Measurements from ENCODE around the gene RGS19.
A peak's percentile ranks its signal among the peaks of the same experiment; 100 is the strongest.

Gene RGS19

DNA sequence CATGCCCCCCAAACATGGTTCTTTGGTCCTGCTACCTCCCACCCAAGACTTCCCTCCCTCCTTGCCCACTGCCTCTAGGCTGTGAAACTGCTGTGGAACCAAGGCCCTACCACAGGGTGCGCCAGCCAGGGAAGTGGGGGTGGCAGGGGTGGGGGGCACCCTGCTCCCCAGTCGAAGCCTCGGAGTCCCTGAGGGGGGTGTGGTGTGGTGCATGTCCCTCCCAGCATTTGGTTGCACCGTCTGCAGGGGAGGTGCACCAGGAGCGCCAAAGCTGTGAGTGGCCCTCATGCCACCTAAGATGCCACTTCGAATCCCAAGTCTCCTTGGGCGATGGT, 1.8 kb downstream of the RGS19 start:
- no peak for FAIRE-seq

DNA sequence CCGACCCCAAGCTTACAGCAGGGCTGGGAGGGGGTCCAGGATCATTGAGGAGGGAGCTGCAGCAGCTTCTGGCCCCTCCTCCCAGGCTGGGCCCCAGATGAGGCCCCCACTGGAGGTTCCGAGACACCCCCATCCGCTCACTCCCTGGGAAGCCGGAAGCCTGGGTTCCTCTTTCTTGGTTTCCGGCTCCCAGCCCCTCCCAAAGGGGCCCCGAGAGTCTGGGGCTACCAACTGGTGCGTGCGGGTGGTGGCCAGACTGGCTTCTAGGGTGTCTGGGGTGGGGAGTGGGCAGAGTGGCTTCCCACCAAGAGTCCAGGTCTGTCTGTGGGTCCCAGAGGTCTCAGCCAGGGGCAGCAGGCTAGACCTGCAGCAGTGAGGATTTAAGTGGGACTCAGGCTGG, 2.2 kb downstream of the RGS19 start:
- no peak for DNase-seq (ENCODE audit: low spot score)
- FAIRE-seq: no peak

More for the DNA sequence above, 1.8 kb downstream of the RGS19 start:
- DNase-seq (ENCODE audit: low spot score): no peak

GRCh38 chr20:64076061-64076997, 3.0 kb downstream of the RGS19 start:
- FAIRE-seq (no peak), DNase-seq (ENCODE audit: low spot score) (no peak)

DNA sequence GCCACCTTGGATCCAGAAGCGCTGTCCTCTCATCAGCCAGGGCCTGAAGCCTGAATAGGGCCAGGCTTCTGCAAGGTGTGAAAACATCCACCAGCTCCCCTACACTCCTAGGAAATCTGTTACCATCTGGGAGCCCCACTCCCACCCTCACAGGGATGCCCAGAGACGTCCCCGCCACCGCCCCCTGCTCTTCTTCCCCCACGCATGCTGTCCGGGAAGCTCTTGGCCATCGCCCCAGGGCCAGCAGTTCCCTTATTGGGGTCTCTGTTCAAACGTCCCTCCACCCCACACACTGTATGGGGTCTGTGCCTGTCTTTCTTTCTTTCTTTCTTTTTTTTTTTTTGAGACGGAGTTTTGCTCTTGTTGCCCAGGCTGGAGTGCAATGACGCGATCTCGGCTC, 3.8 kb downstream of the RGS19 start:
- FAIRE-seq (no peak), DNase-seq (ENCODE audit: low spot score) (no peak)

GRCh38 chr20:64074963-64075362, 4.4 kb downstream of the RGS19 start:
- FAIRE-seq (no peak), DNase-seq (ENCODE audit: low spot score) (no peak)

- no peak for DNase-seq (ENCODE audit: low spot score)
- FAIRE-seq: no peak
These were observed 5.0 kb downstream of the RGS19 start for GRCh38 chr20:64074184-64074789.

GRCh38 chr20:64073476-64074183, 5.7 kb downstream of the RGS19 start:
- FAIRE-seq (no peak), DNase-seq (ENCODE audit: low spot score) (no peak)

DNA sequence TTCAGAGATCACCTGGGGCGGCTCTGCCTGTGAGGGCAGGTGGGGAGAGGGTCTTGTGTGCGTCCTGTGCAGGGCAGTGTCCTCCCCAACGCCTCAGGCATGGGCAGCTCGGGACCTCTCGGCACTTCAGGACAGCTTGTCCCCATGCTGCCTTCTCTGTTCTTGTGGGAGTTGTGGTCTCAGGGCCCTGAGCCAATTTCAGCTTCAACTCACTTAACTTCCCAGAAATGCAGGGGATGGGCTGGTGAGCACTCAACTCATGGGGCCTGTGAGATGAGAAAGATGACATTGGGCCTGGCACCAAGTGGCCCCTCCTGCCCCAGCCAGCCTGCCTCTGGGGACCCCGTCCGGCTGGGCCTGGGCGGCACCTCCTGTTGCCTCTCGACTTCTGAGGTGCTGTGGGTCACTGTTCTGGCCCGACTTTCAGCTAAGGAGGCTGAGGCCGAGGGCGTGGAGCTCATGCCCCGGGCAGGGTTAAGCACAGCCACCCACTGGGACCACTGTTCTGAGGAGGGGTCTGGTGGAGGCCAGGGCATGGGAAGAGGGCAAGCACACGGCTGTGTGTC, 6.7 kb downstream of the RGS19 start:
- DNase-seq (ENCODE audit: low spot score): no peak
- no peak for FAIRE-seq

DNA sequence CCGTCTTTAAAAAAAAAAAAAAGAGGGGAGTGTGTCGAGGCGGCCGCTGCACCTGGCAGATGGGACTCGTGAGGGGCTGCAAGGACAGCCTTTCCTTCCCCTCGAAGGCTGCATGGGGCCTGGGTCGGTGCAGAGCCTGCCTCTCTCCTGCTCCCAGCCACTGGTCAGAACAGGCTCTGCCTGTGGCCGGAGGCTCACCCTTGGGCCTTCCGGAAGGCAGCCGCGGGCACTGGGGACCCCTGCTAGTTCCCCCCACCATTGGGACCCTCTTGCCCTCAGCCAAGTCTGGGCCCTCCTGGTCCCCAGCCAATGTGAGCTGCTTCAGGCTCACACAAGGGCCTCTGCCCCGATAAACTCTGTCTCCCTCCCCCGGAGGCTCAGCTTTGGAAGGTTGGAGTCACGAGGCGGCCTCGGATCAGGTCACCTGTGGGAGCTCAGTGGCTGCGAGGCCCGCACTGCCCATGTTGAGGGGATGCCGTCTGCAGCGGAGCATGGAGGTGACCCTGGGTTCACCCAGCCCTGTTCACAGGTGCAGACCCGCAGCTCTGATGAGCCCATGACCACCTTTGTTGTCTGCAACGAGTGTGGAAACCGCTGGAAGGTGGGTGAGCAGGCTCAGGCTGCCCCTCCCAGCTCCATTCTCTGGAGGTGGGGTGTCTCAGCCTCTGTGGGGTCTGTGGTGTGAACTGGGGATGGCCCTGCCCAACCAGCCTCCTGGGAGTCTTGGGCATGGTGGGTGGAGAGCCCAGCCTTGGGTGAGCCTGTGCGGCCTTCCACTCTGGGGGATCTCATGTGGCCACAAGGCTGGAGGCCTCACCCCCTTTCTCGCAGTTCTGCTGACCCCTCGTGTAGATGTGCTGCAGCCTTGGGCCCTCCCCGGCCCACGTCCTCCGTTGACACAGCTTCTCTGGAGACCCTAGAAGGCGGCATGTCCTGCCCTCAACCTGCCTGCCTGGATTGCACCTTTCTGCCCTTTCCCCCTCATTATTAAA, 7.7 kb downstream of the RGS19 start:
- DNase-seq (ENCODE audit: low spot score): no peak
- no peak for FAIRE-seq

DNA sequence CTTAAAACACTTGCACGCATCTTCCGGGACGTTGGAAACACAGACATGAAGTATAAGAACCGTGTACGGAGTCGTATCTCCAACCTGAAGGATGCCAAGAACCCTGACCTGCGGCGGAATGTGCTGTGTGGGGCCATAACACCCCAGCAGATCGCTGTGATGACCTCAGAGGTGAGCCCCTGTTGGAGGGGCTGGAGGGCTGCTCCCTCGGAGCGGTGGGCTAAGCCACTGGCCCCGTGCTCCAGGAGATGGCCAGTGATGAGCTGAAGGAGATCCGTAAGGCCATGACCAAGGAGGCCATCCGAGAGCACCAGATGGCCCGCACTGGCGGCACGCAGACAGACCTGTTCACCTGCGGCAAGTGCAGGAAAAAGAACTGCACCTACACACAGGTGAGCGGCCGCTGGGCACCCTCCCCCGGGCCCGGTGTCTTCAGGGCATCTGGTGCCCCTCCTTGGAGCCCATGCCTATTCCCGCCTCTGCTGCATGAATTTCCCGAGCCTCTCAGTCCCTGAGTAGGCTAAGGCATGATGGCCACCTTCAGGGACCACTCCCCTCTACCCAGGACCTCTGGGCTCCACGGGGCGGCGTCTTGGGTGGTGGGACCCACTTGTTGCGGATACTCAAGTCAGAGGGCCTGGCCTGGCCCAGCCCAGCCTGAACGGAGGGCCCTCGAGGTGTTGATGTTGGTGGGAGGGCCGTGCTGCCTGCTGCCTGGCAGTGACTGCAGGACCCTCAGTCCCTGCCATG, 8.9 kb downstream of the RGS19 start:
- FAIRE-seq: no peak
- no peak for DNase-seq (ENCODE audit: low spot score)

GRCh38 chr20:64069614-64070243, 9.6 kb downstream of the RGS19 start:
- peak; percentile 46 for FAIRE-seq
- DNase-seq (ENCODE audit: low spot score): peak; percentile 65

DNA sequence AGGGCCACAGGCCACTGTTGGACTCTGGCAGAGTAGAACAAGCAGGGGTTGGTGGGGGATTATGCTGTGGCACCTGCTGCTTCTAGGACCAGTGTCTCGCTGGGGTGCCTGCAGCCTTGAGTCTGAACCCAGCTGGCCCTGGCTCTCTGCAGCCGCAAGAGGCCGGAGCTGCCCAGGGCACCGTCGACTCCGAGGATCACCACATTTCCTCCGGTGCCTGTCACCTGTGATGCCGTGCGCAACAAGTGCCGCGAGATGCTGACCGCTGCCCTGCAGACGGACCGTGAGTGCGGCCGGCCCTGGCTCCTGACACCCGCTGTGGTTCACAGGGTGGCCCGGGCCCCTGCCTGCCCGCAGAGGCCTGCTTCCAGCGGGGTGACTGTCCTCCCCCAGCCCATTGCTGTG, 10.1 kb downstream of the RGS19 start:
- FAIRE-seq: no peak

DNA sequence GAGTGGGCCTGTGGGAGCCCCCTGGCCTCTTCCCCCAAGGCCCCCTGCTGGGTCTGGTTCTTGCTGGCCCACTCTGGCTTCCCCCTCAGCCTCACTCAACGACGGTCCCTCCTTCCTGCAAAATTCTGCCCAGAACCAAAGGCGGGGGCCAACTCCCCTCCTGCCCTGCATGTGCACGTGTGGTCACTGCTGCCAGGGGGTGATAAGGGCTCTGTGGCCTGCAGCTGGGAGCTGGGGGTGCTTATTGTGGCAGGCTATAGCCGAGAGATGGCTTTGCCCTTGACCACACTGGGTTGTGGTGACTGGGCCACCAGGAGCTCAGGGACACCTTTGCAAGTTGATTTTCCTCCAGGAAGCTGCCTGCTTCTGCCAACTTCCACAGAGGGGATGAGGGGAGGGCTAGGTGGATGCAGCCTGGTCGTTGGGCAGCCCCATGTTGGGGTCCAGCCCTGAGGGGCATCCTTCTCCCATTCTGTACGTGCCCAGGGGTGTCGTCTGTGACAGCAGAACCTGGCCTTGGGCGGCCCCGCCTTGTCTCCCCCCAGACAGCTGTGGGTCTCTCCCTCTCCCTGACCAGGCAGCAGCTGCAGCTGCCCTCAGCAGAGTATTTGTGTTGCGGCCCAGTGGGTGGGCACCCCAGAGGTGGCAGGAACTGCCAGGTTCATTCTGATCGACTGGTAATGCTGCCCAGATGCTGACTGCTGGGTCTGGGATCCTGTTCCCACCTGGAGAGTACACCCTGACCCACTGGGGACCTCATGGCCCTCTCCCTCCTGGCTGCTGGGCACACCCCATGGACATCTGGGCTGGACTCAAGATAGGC, 10.7 kb downstream of the RGS19 start:
- FAIRE-seq (no peak), DNase-seq (ENCODE audit: low spot score) (no peak)

More for the DNA sequence above, 10.1 kb downstream of the RGS19 start:
- no peak for DNase-seq (ENCODE audit: low spot score)

- FAIRE-seq (no peak), DNase-seq (ENCODE audit: low spot score) (no peak)
These were observed 11.5 kb downstream of the RGS19 start for GRCh38 chr20:64067733-64068307.

GRCh38 chr20:64067005-64067632, 12.2 kb downstream of the RGS19 start:
- no peak for FAIRE-seq
- no peak for DNase-seq (ENCODE audit: low spot score)

DNA sequence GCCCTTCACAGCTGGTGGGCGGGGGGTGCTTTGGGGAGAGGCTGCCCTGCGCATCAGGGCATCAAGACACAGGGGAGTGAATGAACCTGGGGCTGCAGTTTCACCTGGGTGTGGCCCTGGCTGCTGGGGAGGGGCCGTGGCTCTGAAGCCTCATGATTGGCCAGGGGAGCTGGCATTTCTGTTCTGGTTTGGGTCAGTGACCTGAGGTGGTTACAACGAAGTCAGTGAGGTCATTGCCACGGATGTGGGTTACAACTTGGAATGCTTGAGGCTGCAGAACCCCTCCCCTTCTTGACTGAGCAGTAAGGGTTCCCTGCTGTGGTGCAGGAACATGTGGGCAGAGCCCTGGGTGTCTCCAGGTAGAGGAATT, 13.4 kb downstream of the RGS19 start:
- peak; percentile 78 for DNase-seq (ENCODE audit: low spot score)
- no peak for FAIRE-seq

GRCh38 chr20:64065062-64065973, 14.0 kb downstream of the RGS19 start:
- no peak for FAIRE-seq

More at GRCh38 chr20:64065062-64065973, 14.0 kb downstream of the RGS19 start:
- DNase-seq (ENCODE audit: low spot score): no peak
